Measurements from ENCODE around the gene SRP19.
"Not testable (repeated sequence)": the region's sequence is repeated elsewhere in the genome, so short reads cannot be mapped to it uniquely, and the experiment has no call there.

SRP19 gene

DNA sequence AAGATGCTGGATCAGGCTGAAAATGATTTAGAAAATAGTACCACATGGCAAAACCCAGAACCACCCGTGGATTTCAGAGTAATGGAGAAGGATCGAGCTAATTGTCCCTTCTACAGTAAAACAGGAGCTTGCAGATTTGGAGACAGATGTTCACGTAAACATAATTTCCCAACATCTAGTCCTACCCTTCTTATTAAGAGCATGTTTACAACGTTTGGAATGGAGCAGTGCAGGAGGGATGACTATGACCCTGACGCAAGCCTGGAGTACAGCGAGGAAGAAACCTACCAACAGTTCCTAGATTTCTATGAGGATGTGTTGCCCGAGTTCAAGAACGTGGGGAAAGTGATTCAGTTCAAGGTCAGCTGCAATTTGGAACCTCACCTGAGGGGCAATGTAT, 31.0 kb downstream of the SRP19 start:
- H2AFZ ChIP-seq (ENCODE audit: insufficient read depth, low read length, poor library complexity); H2BK12ac ChIP-seq (ENCODE audit: low read length); H2AK5ac ChIP-seq (ENCODE audit: low read length); H3K23ac ChIP-seq (ENCODE audit: low read length); H4K91ac ChIP-seq (ENCODE audit: low read depth, low read length); H3K9ac ChIP-seq (ENCODE audit: low read length); H3K27ac ChIP-seq (ENCODE audit: low read depth, low read length); H3K27me3 ChIP-seq (ENCODE audit: insufficient read depth, low read length); H3K14ac ChIP-seq (ENCODE audit: low read length); H3K18ac ChIP-seq (ENCODE audit: low read length); H2BK5ac ChIP-seq (ENCODE audit: low read depth, low read length, poor library complexity); H2BK120ac ChIP-seq (ENCODE audit: insufficient read depth, low read length, poor library complexity); H3K4me2 ChIP-seq (ENCODE audit: low read length); H3K4me1 ChIP-seq (ENCODE audit: control insufficient read depth in 1 of 2, insufficient read depth in 2 of 2, low read length in 2 of 2); H3K9me3 ChIP-seq (ENCODE audit: insufficient read depth, low read depth, low read length); H3K4ac ChIP-seq (ENCODE audit: low read depth, low read length); H3K79me2 ChIP-seq (ENCODE audit: control insufficient read depth, insufficient read depth, low read length, poor library complexity); H3K79me1 ChIP-seq (ENCODE audit: low read length); H3K4me3 ChIP-seq (ENCODE audit: low read depth, low read length); H4K8ac ChIP-seq (ENCODE audit: low read depth, low read length); H4K12ac ChIP-seq (ENCODE audit: low read depth, low read length): not testable (repeated sequence)
- no CpG with 5 or more reads among the region's 8 CpGs for WGBS (ENCODE audit: extremely low coverage, insufficient coverage, insufficient read length)
- peaks cover 12 to 20% of the 10 kb centered on the region in 2 experiments for H3K36me3 ChIP-seq (ENCODE audit: control insufficient read depth in 1 of 2, insufficient read depth in 2 of 2, low read length in 2 of 2)
- DNase-seq = peak; percentile 62 to 77

DNA sequence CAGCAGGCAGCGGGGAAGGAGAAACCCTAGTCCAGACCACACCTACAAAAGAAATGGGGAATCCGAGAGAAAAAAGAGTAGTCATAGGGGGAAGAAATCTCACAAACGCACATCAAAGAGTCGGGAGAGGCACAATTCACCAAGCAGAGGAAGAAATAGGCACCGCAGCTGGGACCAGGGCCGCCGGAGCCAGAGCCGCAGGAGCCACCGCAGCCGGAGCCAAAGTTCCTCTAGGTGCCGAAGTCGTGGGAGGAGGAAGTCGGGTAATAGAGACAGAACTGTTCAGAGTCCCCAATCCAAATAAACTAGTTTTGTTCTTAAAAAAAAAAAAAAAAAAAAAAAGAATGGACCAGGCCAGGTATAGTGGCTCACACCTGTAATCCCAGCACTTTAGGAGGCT, 31.7 kb downstream of the SRP19 start:
- no peak for DNase-seq
- H3K27ac ChIP-seq (ENCODE audit: low read depth, low read length) = no peak overlapping the region
- WGBS (ENCODE audit: extremely low coverage, insufficient coverage, insufficient read length) = no CpG with 5 or more reads among the region's 13 CpGs
- H3K18ac ChIP-seq (ENCODE audit: low read length) = no peak overlapping the region
- H3K23ac ChIP-seq (ENCODE audit: low read length) = no peak overlapping the region
- H3K4me2 ChIP-seq (ENCODE audit: low read length) = no peak overlapping the region
- no peak overlapping the region for H3K9ac ChIP-seq (ENCODE audit: low read length)
- H4K12ac ChIP-seq (ENCODE audit: low read depth, low read length) = no peak overlapping the region
- no peak overlapping the region for H2BK5ac ChIP-seq (ENCODE audit: low read depth, low read length, poor library complexity)
- H2AK5ac ChIP-seq (ENCODE audit: low read length) = no peak overlapping the region
- no peaks in the 10 kb centered on the region for H3K9me3 ChIP-seq (ENCODE audit: insufficient read depth, low read depth, low read length)
- no peak overlapping the region for H3K14ac ChIP-seq (ENCODE audit: low read length)
- no peak overlapping the region for H2BK12ac ChIP-seq (ENCODE audit: low read length)
- no peaks in the 10 kb centered on the region for H3K27me3 ChIP-seq (ENCODE audit: insufficient read depth, low read length)
- H3K4ac ChIP-seq (ENCODE audit: low read depth, low read length) = no peak overlapping the region
- H4K91ac ChIP-seq (ENCODE audit: low read depth, low read length) = no peak overlapping the region
- no peak overlapping the region for H2BK120ac ChIP-seq (ENCODE audit: insufficient read depth, low read length, poor library complexity)
- no peaks in the 10 kb centered on the region for H3K4me1 ChIP-seq (ENCODE audit: control insufficient read depth in 1 of 2, insufficient read depth in 2 of 2, low read length in 2 of 2)
- H3K4me3 ChIP-seq (ENCODE audit: low read depth, low read length) = no peak overlapping the region
- H4K8ac ChIP-seq (ENCODE audit: low read depth, low read length) = no peak overlapping the region
- peaks cover 12 to 20% of the 10 kb centered on the region in 2 experiments for H3K36me3 ChIP-seq (ENCODE audit: control insufficient read depth in 1 of 2, insufficient read depth in 2 of 2, low read length in 2 of 2)
- H2AFZ ChIP-seq (ENCODE audit: insufficient read depth, low read length, poor library complexity) = no peak overlapping the region
- H3K79me1 ChIP-seq (ENCODE audit: low read length) = no peaks in the 10 kb centered on the region
- no peaks in the 10 kb centered on the region for H3K79me2 ChIP-seq (ENCODE audit: control insufficient read depth, insufficient read depth, low read length, poor library complexity)

DNA sequence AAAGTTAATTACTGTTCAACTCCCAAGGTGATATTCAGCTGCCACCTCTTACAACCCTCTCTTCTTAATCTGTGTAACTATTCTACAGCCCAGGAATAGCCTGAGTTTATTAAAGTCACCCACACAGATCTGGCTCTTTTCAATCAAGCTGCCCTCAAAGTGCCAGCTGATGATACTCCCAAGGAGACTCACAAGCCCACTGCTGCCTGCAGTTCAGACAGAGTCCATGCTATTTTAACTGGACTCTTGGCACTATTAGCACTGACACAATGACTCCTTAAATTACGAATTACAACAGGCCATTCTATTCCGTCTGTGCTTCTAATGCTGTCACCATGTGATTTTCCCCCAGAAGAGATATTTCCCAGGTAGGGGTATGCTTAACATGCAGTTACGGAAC, 34.6 kb downstream of the SRP19 start:
- H3K14ac ChIP-seq (ENCODE audit: low read length) = no peak overlapping the region
- H3K27ac ChIP-seq (ENCODE audit: low read depth, low read length) = no peak overlapping the region
- H3K9ac ChIP-seq (ENCODE audit: low read length) = no peak overlapping the region
- H3K36me3 ChIP-seq (ENCODE audit: control insufficient read depth in 1 of 2, insufficient read depth in 2 of 2, low read length in 2 of 2) = peaks cover 16 to 24% of the 10 kb centered on the region in 2 experiments
- no peaks in the 10 kb centered on the region for H3K79me1 ChIP-seq (ENCODE audit: low read length)
- H3K23ac ChIP-seq (ENCODE audit: low read length) = no peak overlapping the region
- H2BK12ac ChIP-seq (ENCODE audit: low read length) = no peak overlapping the region
- H3K18ac ChIP-seq (ENCODE audit: low read length) = no peak overlapping the region
- no peak overlapping the region for H4K91ac ChIP-seq (ENCODE audit: low read depth, low read length)
- no CpG with 5 or more reads among the region's 3 CpGs for WGBS (ENCODE audit: extremely low coverage, insufficient coverage, insufficient read length)
- H3K4ac ChIP-seq (ENCODE audit: low read depth, low read length) = no peak overlapping the region
- H2AK5ac ChIP-seq (ENCODE audit: low read length) = no peak overlapping the region
- H3K4me1 ChIP-seq (ENCODE audit: control insufficient read depth in 1 of 2, insufficient read depth in 2 of 2, low read length in 2 of 2) = no peaks in the 10 kb centered on the region
- no peaks in the 10 kb centered on the region for H3K9me3 ChIP-seq (ENCODE audit: insufficient read depth, low read depth, low read length)
- no peak overlapping the region for H4K8ac ChIP-seq (ENCODE audit: low read depth, low read length)
- no peak for DNase-seq
- no peak overlapping the region for H3K4me3 ChIP-seq (ENCODE audit: low read depth, low read length)
- no peak overlapping the region for H4K12ac ChIP-seq (ENCODE audit: low read depth, low read length)
- no peaks in the 10 kb centered on the region for H3K27me3 ChIP-seq (ENCODE audit: insufficient read depth, low read length)
- H3K4me2 ChIP-seq (ENCODE audit: low read length) = no peak overlapping the region
- no peak overlapping the region for H2BK120ac ChIP-seq (ENCODE audit: insufficient read depth, low read length, poor library complexity)
- no peak overlapping the region for H2AFZ ChIP-seq (ENCODE audit: insufficient read depth, low read length, poor library complexity)
- no peak overlapping the region for H2BK5ac ChIP-seq (ENCODE audit: low read depth, low read length, poor library complexity)
- H3K79me2 ChIP-seq (ENCODE audit: control insufficient read depth, insufficient read depth, low read length, poor library complexity) = no peaks in the 10 kb centered on the region

DNA sequence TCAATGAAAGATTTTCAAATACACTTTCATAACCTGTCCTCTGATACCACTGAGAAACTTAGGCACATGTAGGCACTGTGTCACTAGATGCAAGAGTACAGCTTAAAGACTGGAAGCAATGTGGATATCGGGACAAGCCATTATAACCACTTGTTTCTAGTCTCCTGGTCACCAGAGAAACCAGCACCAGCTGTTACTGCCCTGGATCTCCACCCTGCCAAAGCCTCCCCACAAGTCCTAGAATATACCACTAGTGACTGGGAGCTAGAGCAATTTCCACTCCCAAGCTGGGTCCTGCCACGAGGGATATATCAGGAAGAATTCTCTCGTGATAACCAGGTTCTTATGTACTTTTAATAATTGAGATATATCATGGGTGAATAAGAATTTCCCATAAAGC, 41.5 kb downstream of the SRP19 start:
- Histone ChIP-seq H4K91ac (ENCODE audit: low read depth, low read length) (no peak overlapping the region), H2BK5ac (ENCODE audit: low read depth, low read length, poor library complexity) (no peak overlapping the region), H3K36me3 (ENCODE audit: control insufficient read depth in 1 of 2, insufficient read depth in 2 of 2, low read length in 2 of 2) (peaks cover 17 to 22% of the 10 kb centered on the region in 2 experiments), H3K79me2 (ENCODE audit: control insufficient read depth, insufficient read depth, low read length, poor library complexity) (no peaks in the 10 kb centered on the region), H3K4me1 (ENCODE audit: control insufficient read depth in 1 of 2, insufficient read depth in 2 of 2, low read length in 2 of 2) (no peaks in the 10 kb centered on the region), H2AK5ac (ENCODE audit: low read length) (no peak overlapping the region), H3K18ac (ENCODE audit: low read length) (no peak overlapping the region), H3K9me3 (ENCODE audit: insufficient read depth, low read depth, low read length) (no peaks in the 10 kb centered on the region), H3K27me3 (ENCODE audit: insufficient read depth, low read length) (no peaks in the 10 kb centered on the region), H3K9ac (ENCODE audit: low read length) (no peak overlapping the region), H3K79me1 (ENCODE audit: low read length) (no peaks in the 10 kb centered on the region), H3K4ac (ENCODE audit: low read depth, low read length) (no peak overlapping the region), H3K4me2 (ENCODE audit: low read length) (no peak overlapping the region), H3K4me3 (ENCODE audit: low read depth, low read length) (no peak overlapping the region), H3K14ac (ENCODE audit: low read length) (no peak overlapping the region), H4K8ac (ENCODE audit: low read depth, low read length) (no peak overlapping the region), H3K27ac (ENCODE audit: low read depth, low read length) (no peak overlapping the region), H3K23ac (ENCODE audit: low read length) (no peak overlapping the region), H2BK12ac (ENCODE audit: low read length) (no peak overlapping the region), H2AFZ (ENCODE audit: insufficient read depth, low read length, poor library complexity) (no peak overlapping the region), H4K12ac (ENCODE audit: low read depth, low read length) (no peak overlapping the region), H2BK120ac (ENCODE audit: insufficient read depth, low read length, poor library complexity) (no peak overlapping the region)
- no peak for DNase-seq
- WGBS (ENCODE audit: extremely low coverage, insufficient coverage, insufficient read length) = no CpG with 5 or more reads among the region's 3 CpGs
